A549 (cell line): ENCODE data around the gene FKBP1A. TPM values are rescaled to one million over a fixed set of nuclear protein-coding genes. Genes with fewer than 3 reads are reported as not detected.

Experiments used
- ATAC-seq, 2 experiments: fragments of 200-7000 bp in 1 of 2; fragments of >200 bp in 1 of 2; cut with Nextera tagmentation in 1 of 2; cut with Tn5 transposase in 1 of 2; 3 replicates each; pipeline versions ENCODE4 v1.8.0 to v1.9.1; 2018 to 2020; ENCODE audit warnings: mild to moderate bottlenecking in 1 of 2, moderate library complexity in 1 of 2
- CTCF ChIA-PET: fragments of 300-600 bp; sonication (Branson Sonifier 250); formaldehyde crosslinking; extraction: SDS; loops from one replicate; lab custom pipeline; 2021; ENCODE audit warnings: antibody characterized with exemption, inconsistent platforms; lab: Yijun Ruan, JAX
- POLR2A ChIA-PET: fragments of 350-600 bp; formaldehyde crosslinking; extraction: SDS; loops from one replicate; lab custom pipeline; 2021; ENCODE audit warnings: antibody characterized with exemption, inconsistent platforms; lab: Yijun Ruan, JAX
- DNase-seq, 2 experiments: peaks; one replicate each; pipeline versions ENCODE4 v3.0.0 to v3.0.0-alpha.2; 2011 to 2016; ENCODE audit warnings: low read depth in 1 of 2, low spot score in 1 of 2
- FAIRE-seq: peaks from 2 replicates; lab custom pipeline; 2011; peaks lifted over from hg19 to GRCh38; lab: Jason Lieb, UNC
- H3K27ac ChIP-seq, 2 experiments: fragments of >200 bp; sonication (Bioruptor Twin); formaldehyde crosslinking; 3 replicates each; pipeline ENCODE4 v1.5.1; 2016 to 2017
- H3K4me1 ChIP-seq: fragments of >200 bp; sonication (Bioruptor Twin); formaldehyde crosslinking; 3 replicates; pipeline ENCODE4 v1.6.1; 2016
- H3K4me2 ChIP-seq: fragments of >200 bp; sonication (Bioruptor Twin); formaldehyde crosslinking; 3 replicates; pipeline ENCODE4 v1.6.1; 2016
- H3K4me3 ChIP-seq: fragments of >200 bp; sonication (Bioruptor Twin); formaldehyde crosslinking; 3 replicates; pipeline ENCODE4 v1.5.1; 2016
- H3K9me3 ChIP-seq: fragments of >200 bp; sonication (Bioruptor Twin); formaldehyde crosslinking; 3 replicates; pipeline ENCODE4 v1.6.1; 2016
- CBX2 ChIP-seq: fragments of 200-600 bp; sonication (generic); IDR thresholded peaks from 2 replicates; pipeline ENCODE4 v1.6.1; 2016; ENCODE audit warnings: low read depth, mild to moderate bottlenecking, borderline replicate concordance
- CHD4 ChIP-seq: fragments of 200-600 bp; sonication (generic); IDR thresholded peaks from 2 replicates; pipeline ENCODE4 v1.6.1; 2016; ENCODE audit warnings: antibody characterized with exemption, mild to moderate bottlenecking, borderline replicate concordance
- EP300 ChIP-seq, 2 experiments: fragments of >200 bp; sonication (Bioruptor Twin); formaldehyde crosslinking; IDR thresholded peaks; 2 replicates in 1 of 2; 3 replicates in 1 of 2; pipeline ENCODE4 v1.6.1; 2016 to 2017
- FOSL2 ChIP-seq, 2 experiments: fragments of 450-650 bp in 1 of 2; fragments of >200 bp in 1 of 2; sonication (Bioruptor Twin) in 1 of 2; formaldehyde crosslinking; IDR thresholded peaks; 2 replicates each; pipeline versions ENCODE4 v1.5.0 to v1.6.1; 2016 to 2020; ENCODE audit warnings: mild to moderate bottlenecking in 1 of 2, moderate library complexity in 1 of 2
- GATA3 ChIP-seq: IDR thresholded peaks from 2 replicates; pipeline ENCODE4 v1.6.1; 2012; ENCODE audit warnings: borderline replicate concordance
- HDAC2 ChIP-seq: fragments of 200-600 bp; sonication (generic); IDR thresholded peaks from 2 replicates; pipeline ENCODE4 v1.6.1; 2016
- HEYL ChIP-seq: fragments of 250-450 bp; sonication (Bioruptor Pico); IDR thresholded peaks from 2 replicates; pipeline ENCODE4 v1.8.0; 2021; ENCODE audit warnings: mild to moderate bottlenecking, moderate library complexity
- HOXB5 ChIP-seq: fragments of 250-450 bp; sonication (Bioruptor Pico); IDR thresholded peaks from 2 replicates; pipeline ENCODE4 v1.5.0; 2020; ENCODE audit warnings: mild to moderate bottlenecking, moderate library complexity
- JUNB ChIP-seq: fragments of >200 bp; sonication (Bioruptor Twin); formaldehyde crosslinking; IDR thresholded peaks from 2 replicates; pipeline ENCODE4 v1.6.1; 2016
- KDM1A ChIP-seq: fragments of 200-600 bp; sonication (generic); IDR thresholded peaks from 2 replicates; pipeline ENCODE4 v1.6.1; 2016; ENCODE audit warnings: low read depth, mild to moderate bottlenecking
- KDM5A ChIP-seq: fragments of 200-600 bp; sonication (generic); IDR thresholded peaks from 2 replicates; pipeline ENCODE4 v1.6.1; 2016; ENCODE audit warnings: antibody characterized with exemption, mild to moderate bottlenecking
- MAFK ChIP-seq: fragments of 450-650 bp; IDR thresholded peaks from 2 replicates; pipeline ENCODE4 v1.6.1; 2014; ENCODE audit not compliant: partially characterized antibody
- MAZ ChIP-seq: fragments of 150-350 bp; IDR thresholded peaks from 2 replicates; pipeline ENCODE4 v1.6.1; 2014; ENCODE audit warnings: antibody characterized with exemption, low read depth, low read length, borderline replicate concordance
- NR3C1 ChIP-seq: fragments of >200 bp; sonication (Bioruptor Twin); formaldehyde crosslinking; IDR thresholded peaks from 3 replicates; pipeline ENCODE4 v1.6.1; 2017
- PBX3 ChIP-seq: IDR thresholded peaks from 2 replicates; pipeline ENCODE4 v1.6.1; 2012
- POLR2A ChIP-seq: IDR thresholded peaks from 2 replicates; pipeline ENCODE4 v1.6.1; 2012; ENCODE audit warnings: mild to moderate bottlenecking, low read length
- RAD21 ChIP-seq, 2 experiments: fragments of >200 bp in 1 of 2; sonication (Bioruptor Twin) in 1 of 2; formaldehyde crosslinking in 1 of 2; IDR thresholded peaks in 1 of 2; conservative IDR thresholded peaks in 1 of 2; 2 replicates in 1 of 2; 3 replicates in 1 of 2; pipeline ENCODE4 v1.6.1; 2012 to 2018; ENCODE audit warnings: inconsistent platforms in 1 of 2
- RARB ChIP-seq: fragments of 250-450 bp; sonication (Bioruptor Pico); IDR thresholded peaks from 2 replicates; pipeline ENCODE4 v1.8.0; 2021; ENCODE audit warnings: mild to moderate bottlenecking, moderate library complexity
- SMC3 ChIP-seq: fragments of >200 bp; sonication (Bioruptor Twin); formaldehyde crosslinking; IDR thresholded peaks from 3 replicates; pipeline ENCODE4 v1.6.1; 2018; ENCODE audit warnings: inconsistent platforms
- TP53 ChIP-seq: fragments of 250-450 bp; sonication (Bioruptor Pico); IDR thresholded peaks from 2 replicates; pipeline ENCODE4 v1.5.0; 2021; ENCODE audit warnings: mild to moderate bottlenecking, moderate library complexity
- ZSCAN20 ChIP-seq: fragments of 250-450 bp; sonication (Bioruptor Pico); IDR thresholded peaks from 2 replicates; pipeline ENCODE4 v1.8.0; 2022; ENCODE audit warnings: mild to moderate bottlenecking, moderate library complexity
- WGBS: methylation state at CpG from one replicate; pipeline ENCODE4 v1.1.6; 2017; ENCODE audit errors: missing lambda C conversion rate; 5-methylcytosine and 5-hydroxymethylcytosine counted together
- polyA plus RNA-seq, 4 experiments: library from polyadenylated mRNA; depleted of rRNA in 3 of 4; stranded (reverse); fragments of >200 nt; fragmentation: RNase III in 1 of 4; extraction: RNeasy Plus Mini Kit Qiagen cat#74134 plus additional on column Dnase treatment in 1 of 4; gene quantifications; 2 replicates in 3 of 4; 3 replicates in 1 of 4; pipeline ENCODE4 v1.2.3, GENCODE V29; 2011 to 2017
- TF ChIP-seq, protein P1 (sequence below): fragments of 150-350 bp; IDR thresholded peaks from 2 replicates; pipeline ENCODE4 v1.6.1; 2014; ENCODE audit warnings: low read depth, mild to moderate bottlenecking, low read length
- TF ChIP-seq, protein P2 (sequence below): fragments of 250-450 bp; sonication (Bioruptor Pico); IDR thresholded peaks from 2 replicates; pipeline ENCODE4 v1.5.0; 2021; ENCODE audit warnings: mild to moderate bottlenecking, moderate library complexity, borderline replicate concordance

The FKBP1A gene
- polyA plus RNA-seq, 2 of the 4 experiments (the other 2 are of a cell fraction) = 385 to 535 TPM

GRCh38 chr20:1376007-1376406, 16.8 kb downstream of the FKBP1A start:
- DNase-seq (no peak), FAIRE-seq (no peak)
- H3K4me1 ChIP-seq = peaks cover 12% of the 10 kb centered on the region; the same call in 1 of the 3 replicates
- TF ChIP-seq NR3C1 (no peak), CBX2 (no peak), ZSCAN20 (CRISPR knock-in tag) (no peak), MAZ (no peak)
- TF ChIP-seq, protein P1, sequence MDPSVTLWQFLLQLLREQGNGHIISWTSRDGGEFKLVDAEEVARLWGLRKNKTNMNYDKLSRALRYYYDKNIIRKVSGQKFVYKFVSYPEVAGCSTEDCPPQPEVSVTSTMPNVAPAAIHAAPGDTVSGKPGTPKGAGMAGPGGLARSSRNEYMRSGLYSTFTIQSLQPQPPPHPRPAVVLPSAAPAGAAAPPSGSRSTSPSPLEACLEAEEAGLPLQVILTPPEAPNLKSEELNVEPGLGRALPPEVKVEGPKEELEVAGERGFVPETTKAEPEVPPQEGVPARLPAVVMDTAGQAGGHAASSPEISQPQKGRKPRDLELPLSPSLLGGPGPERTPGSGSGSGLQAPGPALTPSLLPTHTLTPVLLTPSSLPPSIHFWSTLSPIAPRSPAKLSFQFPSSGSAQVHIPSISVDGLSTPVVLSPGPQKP = no peak
- TF ChIP-seq, all 56 proteins: peak for 0
- no peaks in the 10 kb centered on the region for H3K9me3 ChIP-seq
- no peak overlapping the region for H3K27ac ChIP-seq
- H3K4me2 ChIP-seq = no peak overlapping the region
- ATAC-seq = no peak
- H3K4me3 ChIP-seq = no peak overlapping the region
- WGBS = 100% methylated on average over 1 of the region's 1 CpG
- CTCF ChIA-PET = no interaction called here
- POLR2A ChIA-PET = no interaction called here

- peak; percentile 32 to 54; a peak in 3 of 6 replicates for ATAC-seq
- POLR2A ChIA-PET = no interaction called here
- H3K27ac ChIP-seq = no peak overlapping the region
- TF ChIP-seq JUNB = no peak
- no peak for TF ChIP-seq PBX3
- no peak for TF ChIP-seq KDM1A
- TF ChIP-seq SMC3 = no peak
- no peak for TF ChIP-seq POLR2A
- TF ChIP-seq HEYL (CRISPR knock-in tag) = no peak
- TF ChIP-seq HOXB5 = no peak
- TF ChIP-seq CBX2 = no peak
- TF ChIP-seq RAD21 (conservative IDR thresholded peaks at IDR 0.05 in 1 of 2, IDR thresholded peaks at IDR 0.05 in 1 of 2) = no peak
- TF ChIP-seq RARB (CRISPR knock-in tag) = no peak
- TF ChIP-seq, protein P1 = no peak
- TF ChIP-seq GATA3 = no peak
- TF ChIP-seq ZSCAN20 (CRISPR knock-in tag) = no peak
- no peak for TF ChIP-seq CHD4
- TF ChIP-seq HDAC2 = no peak
- TF ChIP-seq, protein P2, sequence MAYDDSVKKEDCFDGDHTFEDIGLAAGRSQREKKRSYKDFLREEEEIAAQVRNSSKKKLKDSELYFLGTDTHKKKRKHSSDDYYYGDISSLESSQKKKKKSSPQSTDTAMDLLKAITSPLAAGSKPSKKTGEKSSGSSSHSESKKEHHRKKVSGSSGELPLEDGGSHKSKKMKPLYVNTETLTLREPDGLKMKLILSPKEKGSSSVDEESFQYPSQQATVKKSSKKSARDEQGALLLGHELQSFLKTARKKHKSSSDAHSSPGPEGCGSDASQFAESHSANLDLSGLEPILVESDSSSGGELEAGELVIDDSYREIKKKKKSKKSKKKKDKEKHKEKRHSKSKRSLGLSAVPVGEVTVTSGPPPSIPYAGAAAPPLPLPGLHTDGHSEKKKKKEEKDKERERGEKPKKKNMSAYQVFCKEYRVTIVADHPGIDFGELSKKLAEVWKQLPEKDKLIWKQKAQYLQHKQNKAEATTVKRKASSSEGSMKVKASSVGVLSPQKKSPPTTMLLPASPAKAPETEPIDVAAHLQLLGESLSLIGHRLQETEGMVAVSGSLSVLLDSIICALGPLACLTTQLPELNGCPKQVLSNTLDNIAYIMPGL = no peak
- TF ChIP-seq MAFK = no peak
- WGBS = 83% methylated on average over 8 of the region's 8 CpGs
- H3K4me2 ChIP-seq = no peak overlapping the region
- H3K9me3 ChIP-seq = no peaks in the 10 kb centered on the region
- H3K4me3 ChIP-seq = no peak overlapping the region
- no peak for DNase-seq
- CTCF ChIA-PET = interaction anchor here (1.1 kb wide), 1 partner anchor 15 kb away, joined by 3 read pairs; no protein-coding TSS in a partner anchor
- peaks cover 16% of the 10 kb centered on the region; the same call in 2 of the 3 replicates for H3K4me1 ChIP-seq
- FAIRE-seq = no peak
Observed at GRCh38 chr20:1375515-1375914, 17.3 kb downstream of the FKBP1A start.

- ChIA-PET CTCF (interaction anchor here (0.8 to 1.1 kb wide), 2 partner anchors 10 to 38 kb away, joined by 3 to 5 read pairs; no protein-coding TSS in a partner anchor), POLR2A (no interaction called here)
- peak in 1 of 2 experiments; percentile 59; a peak in 3 of 6 replicates for ATAC-seq
- DNase-seq = no peak
- Histone ChIP-seq H3K27ac (no peak overlapping the region), H3K4me1 (peaks cover 20% of the 10 kb centered on the region; the same call in 2 of the 3 replicates), H3K4me3 (no peak overlapping the region)
- TF ChIP-seq EP300 (IDR thresholded peaks at IDR 0.05) = no peak
- no peak for TF ChIP-seq TP53 (CRISPR knock-in tag)
- no peak for TF ChIP-seq FOSL2 (IDR thresholded peaks at IDR 0.05)
- no peak for TF ChIP-seq FOSL2 (CRISPR knock-in tag; IDR thresholded peaks at IDR 0.05)
- TF ChIP-seq RARB (CRISPR knock-in tag) = no peak
- no peak for TF ChIP-seq KDM5A
- TF ChIP-seq, all 56 proteins: peak for 0
- no peaks in the 10 kb centered on the region for H3K9me3 ChIP-seq
- FAIRE-seq = no peak
- no peak overlapping the region for H3K4me2 ChIP-seq
- 84% methylated on average over 2 of the region's 2 CpGs for WGBS
Observed at GRCh38 chr20:1374246-1374645, 18.6 kb downstream of the FKBP1A start.
